Body of pancreas (tissue), 4 donors: Measurements from ENCODE around the gene CBX7.

Experiments used
- POLR2A ChIP-seq, 3 donors: fragments of 450-650 bp; IDR thresholded peaks; one replicate each; pipeline ENCODE4 v1.6.1; 2016; ENCODE audit warnings: antibody characterized with exemption in 3 of 3, mild to moderate bottlenecking in 2 of 3
- TF ChIP-seq, protein P1 (sequence below), 7 experiments: fragments of 450-650 bp in 4 of 7; fragments of 200-600 bp in 3 of 7; sonication (generic) in 3 of 7; IDR thresholded peaks; one replicate each; pipeline ENCODE4 v1.5.1; 2016 to 2019; ENCODE audit warnings: antibody characterized with exemption in 7 of 7

DNA sequence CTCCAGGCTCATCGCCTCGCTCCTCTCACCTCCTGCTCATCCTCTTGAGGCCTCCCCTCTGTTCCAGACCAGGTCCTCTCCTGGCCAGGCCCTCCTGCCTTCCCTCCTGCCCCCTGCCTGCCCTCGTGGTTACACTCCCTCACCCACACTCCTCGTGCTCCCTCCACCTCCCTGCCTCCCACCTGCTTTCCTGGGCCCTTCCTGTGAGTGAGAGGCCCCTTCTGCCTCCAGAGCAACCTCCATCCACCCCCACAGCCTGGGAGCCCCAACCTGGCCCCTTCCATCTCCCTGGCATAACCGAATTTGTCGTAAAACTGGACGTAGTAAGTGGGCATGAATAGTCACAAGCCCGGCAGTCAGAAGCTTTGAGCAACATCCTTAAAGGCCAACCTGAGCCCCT, 70.9 kb downstream of the CBX7 start:
- TF ChIP-seq, protein P1, sequence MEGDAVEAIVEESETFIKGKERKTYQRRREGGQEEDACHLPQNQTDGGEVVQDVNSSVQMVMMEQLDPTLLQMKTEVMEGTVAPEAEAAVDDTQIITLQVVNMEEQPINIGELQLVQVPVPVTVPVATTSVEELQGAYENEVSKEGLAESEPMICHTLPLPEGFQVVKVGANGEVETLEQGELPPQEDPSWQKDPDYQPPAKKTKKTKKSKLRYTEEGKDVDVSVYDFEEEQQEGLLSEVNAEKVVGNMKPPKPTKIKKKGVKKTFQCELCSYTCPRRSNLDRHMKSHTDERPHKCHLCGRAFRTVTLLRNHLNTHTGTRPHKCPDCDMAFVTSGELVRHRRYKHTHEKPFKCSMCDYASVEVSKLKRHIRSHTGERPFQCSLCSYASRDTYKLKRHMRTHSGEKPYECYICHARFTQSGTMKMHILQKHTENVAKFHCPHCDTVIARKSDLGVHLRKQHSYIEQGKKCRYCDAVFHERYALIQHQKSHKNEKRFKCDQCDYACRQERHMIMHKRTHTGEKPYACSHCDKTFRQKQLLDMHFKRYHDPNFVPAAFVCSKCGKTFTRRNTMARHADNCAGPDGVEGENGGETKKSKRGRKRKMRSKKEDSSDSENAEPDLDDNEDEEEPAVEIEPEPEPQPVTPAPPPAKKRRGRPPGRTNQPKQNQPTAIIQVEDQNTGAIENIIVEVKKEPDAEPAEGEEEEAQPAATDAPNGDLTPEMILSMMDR (IDR thresholded peaks at IDR 0.05) = no peak
- no peak for TF ChIP-seq POLR2A (IDR thresholded peaks at IDR 0.05)
